Fibroblast of lung (primary cell): ENCODE data around the gene AMPD2.

Experiments
- EZH2 ChIP-seq: IDR thresholded peaks from 2 replicates; pipeline ENCODE4 v1.5.1; 2012; ENCODE audit warnings: low read length, control low read depth, mild to moderate bottlenecking; ENCODE audit errors: missing control alignments
- TF ChIP-seq, protein P1 (sequence below), 2 donors: IDR thresholded peaks in 1 of 2; conservative IDR thresholded peaks in 1 of 2; 1 replicate in 1 of 2; 2 replicates in 1 of 2; pipeline ENCODE4 v1.5.1; 2011 to 2012; ENCODE audit warnings: low read length in 2 of 2, control low read depth in 1 of 2, inconsistent platforms in 1 of 2, low read depth in 1 of 2, mild to moderate bottlenecking in 1 of 2

- TF ChIP-seq, protein P1, sequence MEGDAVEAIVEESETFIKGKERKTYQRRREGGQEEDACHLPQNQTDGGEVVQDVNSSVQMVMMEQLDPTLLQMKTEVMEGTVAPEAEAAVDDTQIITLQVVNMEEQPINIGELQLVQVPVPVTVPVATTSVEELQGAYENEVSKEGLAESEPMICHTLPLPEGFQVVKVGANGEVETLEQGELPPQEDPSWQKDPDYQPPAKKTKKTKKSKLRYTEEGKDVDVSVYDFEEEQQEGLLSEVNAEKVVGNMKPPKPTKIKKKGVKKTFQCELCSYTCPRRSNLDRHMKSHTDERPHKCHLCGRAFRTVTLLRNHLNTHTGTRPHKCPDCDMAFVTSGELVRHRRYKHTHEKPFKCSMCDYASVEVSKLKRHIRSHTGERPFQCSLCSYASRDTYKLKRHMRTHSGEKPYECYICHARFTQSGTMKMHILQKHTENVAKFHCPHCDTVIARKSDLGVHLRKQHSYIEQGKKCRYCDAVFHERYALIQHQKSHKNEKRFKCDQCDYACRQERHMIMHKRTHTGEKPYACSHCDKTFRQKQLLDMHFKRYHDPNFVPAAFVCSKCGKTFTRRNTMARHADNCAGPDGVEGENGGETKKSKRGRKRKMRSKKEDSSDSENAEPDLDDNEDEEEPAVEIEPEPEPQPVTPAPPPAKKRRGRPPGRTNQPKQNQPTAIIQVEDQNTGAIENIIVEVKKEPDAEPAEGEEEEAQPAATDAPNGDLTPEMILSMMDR (conservative IDR thresholded peaks at IDR 0.05 in 1 of 2, IDR thresholded peaks at IDR 0.05 in 1 of 2; ENCODE audit: low read depth in 1 of 2, low read length in 2 of 2) = no peak
- no peak for TF ChIP-seq EZH2
These were observed 16.7 kb downstream of the AMPD2 start for GRCh38 chr1:109636201-109636952.
